ENCODE results near the gene MYRIP. TPM values are rescaled to one million over a fixed set of nuclear protein-coding genes. Genes with fewer than 3 reads are reported as not detected.

MYRIP gene
- total and polyA plus RNA-seq, 2 experiments from 2014 or later = 1.5 to 1.8 TPM

GRCh38 chr3:39935261-39935660 lies 125.9 kb downstream of the MYRIP start:
- no peak overlapping the region for H3K4me3 Mint-ChIP-seq
- no peak overlapping the region for H3K4me3 ChIP-seq
- no peaks in the 10 kb centered on the region for H3K79me2 ChIP-seq (replicated peaks; ENCODE audit: insufficient read depth)
- H3K9me3 Mint-ChIP-seq = no peaks in the 10 kb centered on the region
- H2AFZ ChIP-seq = no peak overlapping the region
- H3K27ac ChIP-seq (ENCODE audit: low read depth) = no peak overlapping the region
- H3K4me2 ChIP-seq = no peak overlapping the region
- no peaks in the 10 kb centered on the region for H3K27me3 Mint-ChIP-seq (ENCODE audit: insufficient read depth, low read depth, poor library complexity)
- H3F3A ChIP-seq (replicated peaks; ENCODE audit: low read depth) = no peaks in the 10 kb centered on the region
- no peaks in the 10 kb centered on the region for H3K27me3 ChIP-seq (ENCODE audit: insufficient read depth)
- no peaks in the 10 kb centered on the region for H3K4me1 ChIP-seq (ENCODE audit: insufficient read depth)
- H3K4me1 Mint-ChIP-seq = peaks cover 17% of the 10 kb centered on the region
- TF ChIP-seq ETS1 (IDR thresholded peaks at IDR 0.05) (no peak), JUNB (IDR thresholded peaks at IDR 0.05; ENCODE audit: unreplicated experiment) (no peak), REST (IDR thresholded peaks at IDR 0.05; ENCODE audit: unreplicated experiment) (no peak), ZNF114 (CRISPR knock-in tag; IDR thresholded peaks at IDR 0.05) (no peak), CREB1 (CRISPR knock-in tag; IDR thresholded peaks at IDR 0.05; ENCODE audit: low read depth) (no peak), CTCF (conservative IDR thresholded peaks at IDR 0.05; ENCODE audit: low read depth in 2 of 2) (no peak), EZH2phosphoT487 (IDR thresholded peaks at IDR 0.05; ENCODE audit: unreplicated experiment) (no peak), EZH2 (IDR thresholded peaks at IDR 0.05; ENCODE audit: low read depth, unreplicated experiment) (no peak), STAT1 (IDR thresholded peaks at IDR 0.05; ENCODE audit: unreplicated experiment) (no peak)
- H3K36me3 Mint-ChIP-seq (ENCODE audit: low read depth) = no peaks in the 10 kb centered on the region
- no peak for ATAC-seq
- H4K20me1 ChIP-seq (replicated peaks; ENCODE audit: insufficient read depth) = no peaks in the 10 kb centered on the region
- H3K9me2 ChIP-seq (ENCODE audit: insufficient read depth) = no peaks in the 10 kb centered on the region
- H3K36me3 ChIP-seq (ENCODE audit: insufficient read depth) = no peaks in the 10 kb centered on the region
- H3K27ac Mint-ChIP-seq = no peak overlapping the region
- no peak for DNase-seq (ENCODE audit: low spot score)

- Histone ChIP-seq H3K36me3 (ENCODE audit: insufficient read depth) (no peaks in the 10 kb centered on the region), H3K27ac (ENCODE audit: low read depth) (no peak overlapping the region), H3K4me2 (no peak overlapping the region), H3K4me1 (ENCODE audit: insufficient read depth) (no peaks in the 10 kb centered on the region), H3F3A (replicated peaks; ENCODE audit: low read depth) (no peaks in the 10 kb centered on the region), H3K79me2 (replicated peaks; ENCODE audit: insufficient read depth) (no peaks in the 10 kb centered on the region), H4K20me1 (replicated peaks; ENCODE audit: insufficient read depth) (no peaks in the 10 kb centered on the region), H3K9me2 (ENCODE audit: insufficient read depth) (no peaks in the 10 kb centered on the region), H3K27me3 (ENCODE audit: insufficient read depth) (no peaks in the 10 kb centered on the region), H2AFZ (no peak overlapping the region), H3K4me3 (no peak overlapping the region)
- DNase-seq (ENCODE audit: low spot score) = no peak
- Mint-ChIP-seq H3K27ac (no peak overlapping the region), H3K4me3 (no peak overlapping the region), H3K4me1 (peaks cover 17% of the 10 kb centered on the region), H3K9me3 (no peaks in the 10 kb centered on the region), H3K27me3 (ENCODE audit: insufficient read depth, low read depth, poor library complexity) (no peaks in the 10 kb centered on the region), H3K36me3 (ENCODE audit: low read depth) (no peaks in the 10 kb centered on the region)
- ATAC-seq = no peak
- TF ChIP-seq STAT1 (IDR thresholded peaks at IDR 0.05; ENCODE audit: unreplicated experiment) = no peak
- no peak for TF ChIP-seq POLR2AphosphoS5 (IDR thresholded peaks at IDR 0.05; ENCODE audit: low read depth)
- no peak for TF ChIP-seq EZH2phosphoT487 (IDR thresholded peaks at IDR 0.05; ENCODE audit: unreplicated experiment)
Observed at GRCh38 chr3:39936848-39937247, 127.4 kb downstream of the MYRIP start.
